Measurements from ENCODE around the gene CNTNAP2.

The CNTNAP2 gene

GRCh38 chr7:148319316-148319808, 2202.8 kb downstream of the CNTNAP2 start:
- H3K36me3 ChIP-seq (ENCODE audit: insufficient read depth, low read length) = no peaks in the 10 kb centered on the region
- no peak for ATAC-seq (ENCODE audit: insufficient read depth, low read depth)

GRCh38 chr7:148325208-148325607, 2208.6 kb downstream of the CNTNAP2 start:
- DNase-seq = no peak
- TF ChIP-seq CTCF (IDR thresholded peaks at IDR 0.05; ENCODE audit: borderline replicate concordance, extremely low read depth, low read length, poor library complexity, severe bottlenecking) (no peak), EZH2 (IDR thresholded peaks at IDR 0.05; ENCODE audit: borderline replicate concordance, low read depth, low read length, severe bottlenecking) (no peak)
- Histone ChIP-seq H3K4me3 (ENCODE audit: low read depth in 1 of 2, low read length in 2 of 2) (no peak overlapping the region), H3K9me3 (ENCODE audit: insufficient read depth, low read length, severe bottlenecking) (peaks cover 3% of the 10 kb centered on the region), H3K27me3 (ENCODE audit: insufficient read depth, low read length, poor library complexity) (no peaks in the 10 kb centered on the region), H3K79me2 (ENCODE audit: insufficient read depth, low read length) (no peaks in the 10 kb centered on the region), H3K36me3 (ENCODE audit: insufficient read depth, low read length) (no peaks in the 10 kb centered on the region), H4K20me1 (ENCODE audit: insufficient read depth, low read length) (no peaks in the 10 kb centered on the region), H3K4me2 (ENCODE audit: insufficient read depth, low read length) (no peak overlapping the region), H3K4me1 (ENCODE audit: insufficient read depth, low read length) (no peaks in the 10 kb centered on the region), H2AFZ (ENCODE audit: low read depth, low read length) (no peak overlapping the region), H3K9ac (ENCODE audit: low read depth, low read length) (no peak overlapping the region), H3K27ac (ENCODE audit: low read length) (no peak overlapping the region)
- ATAC-seq (ENCODE audit: insufficient read depth, low read depth) = no peak

More at GRCh38 chr7:148319316-148319808, 2202.8 kb downstream of the CNTNAP2 start:
- Histone ChIP-seq H3K9ac (ENCODE audit: low read depth, low read length) (no peak overlapping the region), H3K79me2 (ENCODE audit: insufficient read depth, low read length) (no peaks in the 10 kb centered on the region), H3K27me3 (ENCODE audit: insufficient read depth, low read length, poor library complexity) (no peaks in the 10 kb centered on the region), H3K27ac (ENCODE audit: low read length) (no peak overlapping the region), H3K9me3 (ENCODE audit: insufficient read depth, low read length, severe bottlenecking) (no peaks in the 10 kb centered on the region), H3K4me3 (ENCODE audit: low read depth in 1 of 2, low read length in 2 of 2) (no peak overlapping the region), H2AFZ (ENCODE audit: low read depth, low read length) (no peak overlapping the region), H3K4me2 (ENCODE audit: insufficient read depth, low read length) (no peak overlapping the region), H3K4me1 (ENCODE audit: insufficient read depth, low read length) (no peaks in the 10 kb centered on the region), H4K20me1 (ENCODE audit: insufficient read depth, low read length) (no peaks in the 10 kb centered on the region)
- no peak for TF ChIP-seq CTCF (IDR thresholded peaks at IDR 0.05; ENCODE audit: borderline replicate concordance, extremely low read depth, low read length, poor library complexity, severe bottlenecking)
- DNase-seq = no peak

- no peaks in the 10 kb centered on the region for H3K79me2 ChIP-seq (ENCODE audit: insufficient read depth, low read length)
- H3K9me3 ChIP-seq (ENCODE audit: insufficient read depth, low read length, severe bottlenecking) = peaks cover 16% of the 10 kb centered on the region
- no peak for ATAC-seq (ENCODE audit: insufficient read depth, low read depth)
- no peaks in the 10 kb centered on the region for H4K20me1 ChIP-seq (ENCODE audit: insufficient read depth, low read length)
- TF ChIP-seq EZH2 (IDR thresholded peaks at IDR 0.05; ENCODE audit: borderline replicate concordance, low read depth, low read length, severe bottlenecking) (no peak), CTCF (IDR thresholded peaks at IDR 0.05; ENCODE audit: borderline replicate concordance, extremely low read depth, low read length, poor library complexity, severe bottlenecking) (no peak)
- H2AFZ ChIP-seq (ENCODE audit: low read depth, low read length) = no peak overlapping the region
- H3K27ac ChIP-seq (ENCODE audit: low read length) = no peak overlapping the region
- no peak overlapping the region for H3K4me2 ChIP-seq (ENCODE audit: insufficient read depth, low read length)
- H3K4me3 ChIP-seq (ENCODE audit: low read depth in 1 of 2, low read length in 2 of 2) = no peak overlapping the region
- no peak overlapping the region for H3K9ac ChIP-seq (ENCODE audit: low read depth, low read length)
- no peak for DNase-seq
- H3K4me1 ChIP-seq (ENCODE audit: insufficient read depth, low read length) = no peaks in the 10 kb centered on the region
- H3K27me3 ChIP-seq (ENCODE audit: insufficient read depth, low read length, poor library complexity) = no peaks in the 10 kb centered on the region
- no peaks in the 10 kb centered on the region for H3K36me3 ChIP-seq (ENCODE audit: insufficient read depth, low read length)
Measured at GRCh38 chr7:148327379-148327778, 2210.8 kb downstream of the CNTNAP2 start.

- Histone ChIP-seq H3K27me3 (ENCODE audit: insufficient read depth, low read length, poor library complexity) (peaks cover under 1% of the 10 kb centered on the region), H3K4me2 (ENCODE audit: insufficient read depth, low read length) (no peak overlapping the region), H3K4me3 (ENCODE audit: low read depth in 1 of 2, low read length in 2 of 2) (no peak overlapping the region), H3K27ac (ENCODE audit: low read length) (no peak overlapping the region), H4K20me1 (ENCODE audit: insufficient read depth, low read length) (no peaks in the 10 kb centered on the region), H3K4me1 (ENCODE audit: insufficient read depth, low read length) (no peaks in the 10 kb centered on the region), H3K9ac (ENCODE audit: low read depth, low read length) (no peak overlapping the region), H2AFZ (ENCODE audit: low read depth, low read length) (no peak overlapping the region), H3K9me3 (ENCODE audit: insufficient read depth, low read length, severe bottlenecking) (peaks cover 16% of the 10 kb centered on the region), H3K79me2 (ENCODE audit: insufficient read depth, low read length) (no peaks in the 10 kb centered on the region), H3K36me3 (ENCODE audit: insufficient read depth, low read length) (no peaks in the 10 kb centered on the region)
- DNase-seq = no peak
- TF ChIP-seq CTCF (IDR thresholded peaks at IDR 0.05; ENCODE audit: borderline replicate concordance, extremely low read depth, low read length, poor library complexity, severe bottlenecking) (no peak), EZH2 (IDR thresholded peaks at IDR 0.05; ENCODE audit: borderline replicate concordance, low read depth, low read length, severe bottlenecking) (no peak)
- ATAC-seq (ENCODE audit: insufficient read depth, low read depth) = no peak
Measured at GRCh38 chr7:148328906-148329305, 2212.3 kb downstream of the CNTNAP2 start.
